Vagina (tissue), 2 donors: Measurements from ENCODE around the gene USP17L12. TPM values are rescaled to one million over a fixed set of nuclear protein-coding genes. Genes with fewer than 3 reads are reported as not detected.
A peak's percentile ranks its signal among the peaks of the same experiment; 100 is the strongest.
"Not testable (repeated sequence)": the region's sequence is repeated elsewhere in the genome, so short reads cannot be mapped to it uniquely, and the experiment has no call there.

Experiments used
- DNase-seq, 2 donors: peaks; one replicate each; pipeline ENCODE4 v3.0.0-alpha.2; 2017; ENCODE audit errors: extremely low spot score in 2 of 2
- H3K27ac ChIP-seq: fragments of 200-600 bp; sonication (generic); one replicate; pipeline ENCODE4 v1.5.1; 2019
- H3K27me3 ChIP-seq: fragments of 200-600 bp; sonication (generic); one replicate; pipeline ENCODE4 v1.5.1; 2019
- H3K36me3 ChIP-seq, 2 donors: fragments of 200-600 bp; sonication (generic); one replicate each; pipeline ENCODE4 v1.5.1; 2017 to 2019
- H3K4me1 ChIP-seq: fragments of 200-600 bp; sonication (generic); one replicate; pipeline ENCODE4 v1.5.1; 2019
- H3K4me3 ChIP-seq, 2 donors: fragments of 200-600 bp; sonication (generic); 1 replicate in 1 of 2; 2 replicates in 1 of 2; pipeline ENCODE4 v1.5.1; 2016 to 2019
- H3K9me3 ChIP-seq: fragments of 200-600 bp; sonication (generic); one replicate; pipeline ENCODE4 v1.5.1; 2019
- intact Hi-C: fragments of 100-400 bp; cut with DNase I; formaldehyde crosslinking; loops from one replicate; pipeline ENCODE4 v1.15.1; 2023
- total RNA-seq: library from RNA; depleted of rRNA; stranded (reverse); fragments of >200 nt; gene quantifications from one replicate; pipeline ENCODE4 v1.2.3, GENCODE V29; 2016

Gene USP17L12, protein sequence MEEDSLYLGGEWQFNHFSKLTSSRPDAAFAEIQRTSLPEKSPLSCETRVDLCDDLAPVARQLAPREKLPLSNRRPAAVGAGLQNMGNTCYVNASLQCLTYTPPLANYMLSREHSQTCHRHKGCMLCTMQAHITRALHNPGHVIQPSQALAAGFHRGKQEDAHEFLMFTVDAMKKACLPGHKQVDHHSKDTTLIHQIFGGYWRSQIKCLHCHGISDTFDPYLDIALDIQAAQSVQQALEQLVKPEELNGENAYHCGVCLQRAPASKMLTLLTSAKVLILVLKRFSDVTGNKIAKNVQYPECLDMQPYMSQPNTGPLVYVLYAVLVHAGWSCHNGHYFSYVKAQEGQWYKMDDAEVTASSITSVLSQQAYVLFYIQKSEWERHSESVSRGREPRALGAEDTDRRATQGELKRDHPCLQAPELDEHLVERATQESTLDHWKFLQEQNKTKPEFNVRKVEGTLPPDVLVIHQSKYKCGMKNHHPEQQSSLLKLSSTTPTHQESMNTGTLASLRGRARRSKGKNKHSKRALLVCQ
- not detected for total RNA-seq

DNA sequence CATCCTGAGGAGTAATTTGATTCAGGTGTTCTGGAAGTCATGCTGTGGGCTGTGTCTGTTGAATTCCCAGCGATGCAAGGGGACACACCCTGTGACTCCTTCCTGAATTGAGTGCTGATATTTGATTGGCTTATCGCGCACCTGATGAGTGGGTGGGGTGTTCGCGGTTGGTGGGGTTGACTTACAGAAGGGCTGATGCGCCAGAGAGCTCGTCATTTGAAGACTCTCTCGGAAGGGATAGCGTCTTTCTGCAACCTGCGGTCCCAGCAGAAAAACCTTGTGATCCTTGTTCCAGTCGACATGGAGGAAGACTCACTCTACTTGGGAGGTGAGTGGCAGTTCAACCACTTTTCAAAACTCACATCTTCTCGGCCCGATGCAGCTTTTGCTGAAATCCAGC is at the start of gene USP17L12:
Gene USP17L12, plus strand, starts transcription at position 301 of the 400 bp plus-strand sequence. Its CDS starts 0 bp downstream, at position 301.
- H3K4me3 ChIP-seq, H3K4me1 ChIP-seq, DNase-seq, H3K9me3 ChIP-seq, H3K27ac ChIP-seq, H3K27me3 ChIP-seq, intact Hi-C loops, H3K36me3 ChIP-seq: not testable (repeated sequence)

DNA sequence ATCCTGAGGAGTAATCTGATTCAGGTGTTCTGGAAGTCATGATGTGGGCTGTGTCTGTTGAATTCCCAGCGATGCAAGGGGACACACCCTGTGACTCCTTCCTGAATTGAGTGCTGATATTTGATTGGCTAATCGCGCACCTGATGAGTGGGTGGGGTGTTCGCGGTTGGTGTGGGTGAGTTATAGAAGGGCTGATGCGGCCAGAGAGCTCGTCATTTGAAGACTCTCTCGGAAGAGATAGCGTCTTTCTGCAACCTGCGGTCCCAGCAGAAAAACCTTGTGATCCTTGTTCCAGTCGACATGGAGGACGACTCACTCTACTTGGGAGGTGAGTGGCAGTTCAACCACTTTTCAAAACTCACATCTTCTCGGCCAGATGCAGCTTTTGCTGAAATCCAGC is 9.6 kb upstream of the USP17L12 start, which contains the start of gene USP17L10:
Gene USP17L10, plus strand, starts transcription at position 301 of the 400 bp plus-strand sequence. Its CDS starts 0 bp downstream, at position 301.
- intact Hi-C loops, H3K27me3 ChIP-seq, H3K36me3 ChIP-seq, H3K27ac ChIP-seq, H3K4me3 ChIP-seq, H3K9me3 ChIP-seq, H3K4me1 ChIP-seq, DNase-seq: not testable (repeated sequence)

DNA sequence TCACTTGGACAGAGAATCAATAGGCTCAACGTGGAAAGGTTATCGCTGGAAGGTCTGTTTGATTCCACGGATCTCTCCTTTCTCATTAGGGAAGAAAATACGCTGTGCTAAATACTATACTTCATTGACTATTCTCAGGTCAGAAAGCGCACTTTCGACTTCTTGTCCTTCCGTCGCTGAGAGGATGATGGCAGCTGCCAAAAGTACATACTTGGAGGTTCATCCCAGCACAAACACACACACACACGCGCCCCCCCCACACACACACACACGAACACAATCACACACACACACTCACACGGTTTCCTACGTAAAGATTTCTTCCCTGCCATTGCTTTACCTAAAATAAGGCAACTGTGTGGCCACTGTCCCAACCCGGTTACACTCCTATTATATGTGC is 5.3 kb upstream of the USP17L12 start:
- H3K4me1 ChIP-seq, DNase-seq, intact Hi-C loops, H3K9me3 ChIP-seq, H3K27me3 ChIP-seq, H3K27ac ChIP-seq, H3K4me3 ChIP-seq, H3K36me3 ChIP-seq: not testable (repeated sequence)

DNA sequence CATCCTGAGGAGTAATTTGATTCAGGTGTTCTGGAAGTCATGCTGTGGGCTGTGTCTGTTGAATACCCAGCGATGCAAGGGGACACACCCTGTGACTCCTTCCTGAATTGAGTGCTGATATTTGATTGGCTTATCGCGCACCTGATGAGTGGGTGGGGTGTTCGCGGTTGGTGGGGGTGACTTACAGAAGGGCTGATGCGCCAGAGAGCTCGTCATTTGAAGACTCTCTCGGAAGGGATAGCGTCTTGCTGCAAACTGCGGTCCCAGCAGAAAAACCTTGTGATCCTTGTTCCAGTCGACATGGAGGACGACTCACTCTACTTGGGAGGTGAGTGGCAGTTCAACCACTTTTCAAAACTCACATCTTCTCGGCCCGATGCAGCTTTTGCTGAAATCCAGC is 4.8 kb upstream of the USP17L12 start, which contains the start of gene USP17L11:
Gene USP17L11, plus strand, starts transcription at position 301 of the 400 bp plus-strand sequence. Its CDS starts 0 bp downstream, at position 301.
- H3K9me3 ChIP-seq, H3K4me3 ChIP-seq, intact Hi-C loops, H3K27ac ChIP-seq, H3K27me3 ChIP-seq, H3K4me1 ChIP-seq, H3K36me3 ChIP-seq, DNase-seq: not testable (repeated sequence)

DNA sequence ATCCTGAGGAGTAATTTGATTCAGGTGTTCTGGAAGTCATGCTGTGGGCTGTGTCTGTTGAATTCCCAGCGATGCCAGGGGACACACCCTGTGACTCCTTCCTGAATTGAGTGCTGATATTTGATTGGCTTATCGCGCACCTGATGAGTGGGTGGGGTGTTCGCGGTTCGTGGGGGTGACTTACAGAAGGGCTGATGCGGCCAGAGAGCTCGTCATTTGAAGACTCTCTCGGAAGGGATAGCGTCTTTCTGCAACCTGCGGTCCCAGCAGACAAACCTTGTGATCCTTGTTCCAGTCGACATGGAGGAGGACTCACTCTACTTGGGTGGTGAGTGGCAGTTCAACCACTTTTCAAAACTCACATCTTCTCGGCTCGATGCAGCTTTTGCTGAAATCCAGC is 4.6 kb downstream of the USP17L12 start, which contains the start of gene USP17L13:
Gene USP17L13, plus strand, starts transcription at position 301 of the 400 bp plus-strand sequence. Its CDS starts 0 bp downstream, at position 301.
- DNase-seq, intact Hi-C loops, H3K27ac ChIP-seq, H3K9me3 ChIP-seq, H3K27me3 ChIP-seq, H3K4me1 ChIP-seq, H3K36me3 ChIP-seq, H3K4me3 ChIP-seq: not testable (repeated sequence)

DNA sequence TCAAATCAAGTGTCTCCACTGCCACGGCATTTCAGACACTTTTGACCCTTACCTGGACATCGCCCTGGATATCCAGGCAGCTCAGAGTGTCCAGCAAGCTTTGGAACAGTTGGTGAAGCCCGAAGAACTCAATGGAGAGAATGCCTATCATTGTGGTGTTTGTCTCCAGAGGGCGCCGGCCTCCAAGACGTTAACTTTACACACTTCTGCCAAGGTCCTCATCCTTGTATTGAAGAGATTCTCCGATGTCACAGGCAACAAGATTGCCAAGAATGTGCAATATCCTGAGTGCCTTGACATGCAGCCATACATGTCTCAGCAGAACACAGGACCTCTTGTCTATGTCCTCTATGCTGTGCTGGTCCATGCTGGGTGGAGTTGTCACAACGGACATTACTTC is 10.3 kb downstream of the USP17L12 start:
- DNase-seq, H3K9me3 ChIP-seq, H3K4me3 ChIP-seq, H3K27ac ChIP-seq, H3K36me3 ChIP-seq, H3K4me1 ChIP-seq, intact Hi-C loops, H3K27me3 ChIP-seq: not testable (repeated sequence)

DNA sequence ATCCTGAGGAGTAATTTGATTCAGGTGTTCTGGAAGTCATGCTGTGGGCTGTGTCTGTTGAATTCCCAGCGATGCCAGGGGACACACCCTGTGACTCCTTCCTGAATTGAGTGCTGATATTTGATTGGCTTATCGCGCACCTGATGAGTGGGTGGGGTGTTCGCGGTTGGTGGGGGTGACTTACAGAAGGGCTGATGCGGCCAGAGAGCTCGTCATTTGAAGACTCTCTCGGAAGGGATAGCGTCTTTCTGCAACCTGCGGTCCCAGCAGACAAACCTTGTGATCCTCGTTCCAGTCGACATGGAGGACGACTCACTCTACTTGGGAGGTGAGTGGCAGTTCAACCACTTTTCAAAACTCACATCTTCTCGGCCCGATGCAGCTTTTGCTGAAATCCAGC is 14.1 kb downstream of the USP17L12 start, which contains the start of gene USP17L15:
Gene USP17L15, plus strand, starts transcription at position 301 of the 400 bp plus-strand sequence. Its CDS starts 0 bp downstream, at position 301.
- H3K27me3 ChIP-seq, intact Hi-C loops, DNase-seq, H3K27ac ChIP-seq, H3K4me1 ChIP-seq, H3K4me3 ChIP-seq, H3K9me3 ChIP-seq, H3K36me3 ChIP-seq: not testable (repeated sequence)

DNA sequence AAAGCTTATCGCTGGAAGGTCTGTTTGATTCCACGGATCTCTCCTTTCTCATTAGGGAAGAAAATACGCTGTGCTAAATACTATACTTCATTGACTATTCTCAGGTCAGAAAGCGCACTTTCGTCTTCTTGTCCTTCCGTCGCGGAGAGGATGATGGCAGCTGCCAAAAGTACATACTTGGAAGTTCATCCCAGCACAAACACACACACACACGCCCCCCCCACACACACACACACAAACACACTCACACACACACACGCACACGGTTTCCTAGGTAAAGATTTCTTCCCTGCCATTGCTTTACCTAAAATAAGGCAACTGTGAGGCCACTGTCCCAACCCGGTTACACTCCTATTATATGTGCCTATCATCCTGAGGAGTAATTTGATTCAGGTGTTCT is 18.5 kb downstream of the USP17L12 start:
- H3K27ac ChIP-seq, H3K9me3 ChIP-seq, H3K4me1 ChIP-seq, intact Hi-C loops, H3K27me3 ChIP-seq, H3K36me3 ChIP-seq, H3K4me3 ChIP-seq: not testable (repeated sequence)
- peak in 1 of 2 donors; percentile 58 for DNase-seq

DNA sequence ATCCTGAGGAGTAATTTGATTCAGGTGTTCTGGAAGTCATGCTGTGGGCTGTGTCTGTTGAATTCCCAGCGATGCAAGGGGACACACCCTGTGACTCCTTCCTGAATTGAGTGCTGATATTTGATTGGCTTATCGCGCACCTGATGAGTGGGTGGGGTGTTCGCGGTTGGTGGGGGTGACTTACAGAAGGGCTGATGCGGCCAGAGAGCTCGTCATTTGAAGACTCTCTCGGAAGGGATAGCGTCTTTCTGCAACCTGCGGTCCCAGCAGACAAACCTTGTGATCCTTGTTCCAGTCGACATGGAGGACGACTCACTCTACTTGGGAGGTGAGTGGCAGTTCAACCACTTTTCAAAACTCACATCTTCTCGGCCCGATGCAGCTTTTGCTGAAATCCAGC is 23.6 kb downstream of the USP17L12 start, which contains the start of gene USP17L17:
Gene USP17L17, plus strand, starts transcription at position 301 of the 400 bp plus-strand sequence. Its CDS starts 0 bp downstream, at position 301.
- H3K9me3 ChIP-seq, H3K27ac ChIP-seq, DNase-seq, H3K36me3 ChIP-seq, intact Hi-C loops, H3K4me3 ChIP-seq, H3K4me1 ChIP-seq, H3K27me3 ChIP-seq: not testable (repeated sequence)

DNA sequence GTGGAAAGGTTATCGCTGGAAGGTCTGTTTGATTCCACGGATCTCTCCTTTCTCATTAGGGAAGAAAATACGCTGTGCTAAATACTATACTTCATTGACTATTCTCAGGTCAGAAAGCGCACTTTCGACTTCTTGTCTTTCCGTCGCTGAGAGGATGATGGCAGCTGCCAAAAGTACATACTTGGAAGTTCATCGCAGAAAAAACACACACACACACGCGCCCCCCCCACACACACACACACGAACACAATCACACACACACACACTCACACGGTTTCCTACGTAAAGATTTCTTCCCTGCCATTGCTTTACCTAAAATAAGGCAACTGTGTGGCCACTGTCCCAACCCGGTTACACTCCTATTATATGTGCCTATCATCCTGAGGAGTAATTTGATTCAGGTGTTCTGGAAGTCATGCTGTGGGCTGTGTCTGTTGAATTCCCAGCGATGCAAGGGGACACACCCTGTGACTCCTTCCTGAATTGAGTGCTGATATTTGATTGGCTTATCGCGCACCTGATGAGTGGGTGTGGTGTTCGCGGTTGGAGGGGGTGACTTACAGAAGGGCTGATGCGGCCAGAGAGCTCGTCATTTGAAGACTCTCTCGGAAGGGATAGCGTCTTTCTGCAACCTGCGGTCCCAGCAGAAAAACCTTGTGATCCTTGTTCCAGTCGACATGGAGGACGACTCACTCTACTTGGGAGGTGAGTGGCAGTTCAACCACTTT is 28.2 kb downstream of the USP17L12 start, which contains the start of gene USP17L18:
Gene USP17L18, plus strand, starts transcription at position 678 of the 728 bp plus-strand sequence. Its CDS starts 0 bp downstream, at position 678.
- H3K27ac ChIP-seq, H3K4me3 ChIP-seq, H3K4me1 ChIP-seq, H3K27me3 ChIP-seq, H3K36me3 ChIP-seq, H3K9me3 ChIP-seq, intact Hi-C loops: not testable (repeated sequence)
- peak in 1 of 2 donors; percentile 95 for DNase-seq

DNA sequence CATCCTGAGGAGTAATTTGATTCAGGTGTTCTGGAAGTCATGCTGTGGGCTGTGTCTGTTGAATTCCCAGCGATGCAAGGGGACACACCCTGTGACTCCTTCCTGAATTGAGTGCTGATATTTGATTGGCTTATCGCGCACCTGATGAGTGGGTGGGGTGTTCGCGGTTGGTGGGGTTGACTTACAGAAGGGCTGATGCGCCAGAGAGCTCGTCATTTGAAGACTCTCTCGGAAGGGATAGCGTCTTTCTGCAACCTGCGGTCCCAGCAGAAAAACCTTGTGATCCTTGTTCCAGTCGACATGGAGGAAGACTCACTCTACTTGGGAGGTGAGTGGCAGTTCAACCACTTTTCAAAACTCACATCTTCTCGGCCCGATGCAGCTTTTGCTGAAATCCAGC is 33.1 kb downstream of the USP17L12 start, which contains the start of gene USP17L19:
Gene USP17L19, plus strand, starts transcription at position 301 of the 400 bp plus-strand sequence. Its CDS starts 0 bp downstream, at position 301.
- DNase-seq, H3K4me1 ChIP-seq, H3K9me3 ChIP-seq, intact Hi-C loops, H3K27ac ChIP-seq, H3K27me3 ChIP-seq, H3K4me3 ChIP-seq, H3K36me3 ChIP-seq: not testable (repeated sequence)

DNA sequence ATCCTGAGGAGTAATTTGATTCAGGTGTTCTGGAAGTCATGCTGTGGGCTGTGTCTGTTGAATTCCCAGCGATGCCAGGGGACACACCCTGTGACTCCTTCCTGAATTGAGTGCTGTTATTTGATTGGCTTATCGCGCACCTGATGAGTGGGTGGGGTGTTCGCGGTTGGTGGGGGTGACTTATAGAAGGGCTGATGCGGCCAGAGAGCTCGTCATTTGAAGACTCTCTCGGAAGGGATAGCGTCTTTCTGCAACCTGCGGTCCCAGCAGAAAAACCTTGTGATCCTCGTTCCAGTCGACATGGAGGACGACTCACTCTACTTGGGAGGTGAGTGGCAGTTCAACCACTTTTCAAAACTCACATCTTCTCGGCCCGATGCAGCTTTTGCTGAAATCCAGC is 37.9 kb downstream of the USP17L12 start, which contains the start of gene USP17L20:
Gene USP17L20, plus strand, starts transcription at position 301 of the 400 bp plus-strand sequence. Its CDS starts 0 bp downstream, at position 301.
- H3K4me1 ChIP-seq, H3K9me3 ChIP-seq, H3K36me3 ChIP-seq, H3K4me3 ChIP-seq, H3K27me3 ChIP-seq, DNase-seq, intact Hi-C loops, H3K27ac ChIP-seq: not testable (repeated sequence)

DNA sequence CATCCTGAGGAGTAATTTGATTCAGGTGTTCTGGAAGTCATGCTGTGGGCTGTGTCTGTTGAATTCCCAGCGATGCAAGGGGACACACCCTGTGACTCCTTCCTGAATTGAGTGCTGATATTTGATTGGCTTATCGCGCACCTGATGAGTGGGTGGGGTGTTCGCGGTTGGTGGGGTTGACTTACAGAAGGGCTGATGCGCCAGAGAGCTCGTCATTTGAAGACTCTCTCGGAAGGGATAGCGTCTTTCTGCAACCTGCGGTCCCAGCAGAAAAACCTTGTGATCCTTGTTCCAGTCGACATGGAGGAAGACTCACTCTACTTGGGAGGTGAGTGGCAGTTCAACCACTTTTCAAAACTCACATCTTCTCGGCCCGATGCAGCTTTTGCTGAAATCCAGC is 42.6 kb downstream of the USP17L12 start, which contains the start of gene USP17L21:
Gene USP17L21, plus strand, starts transcription at position 301 of the 400 bp plus-strand sequence. Its CDS starts 0 bp downstream, at position 301.
- H3K27me3 ChIP-seq, H3K4me1 ChIP-seq, H3K9me3 ChIP-seq, H3K27ac ChIP-seq, H3K4me3 ChIP-seq, DNase-seq, H3K36me3 ChIP-seq, intact Hi-C loops: not testable (repeated sequence)
